ENCODE results near the gene LLGL2. TPM values are rescaled to one million over a fixed set of nuclear protein-coding genes. Genes with fewer than 3 reads are reported as not detected.

LLGL2 gene
- total and polyA plus RNA-seq, 8 donors: 72.3 to 565 (median 174) TPM

DNA sequence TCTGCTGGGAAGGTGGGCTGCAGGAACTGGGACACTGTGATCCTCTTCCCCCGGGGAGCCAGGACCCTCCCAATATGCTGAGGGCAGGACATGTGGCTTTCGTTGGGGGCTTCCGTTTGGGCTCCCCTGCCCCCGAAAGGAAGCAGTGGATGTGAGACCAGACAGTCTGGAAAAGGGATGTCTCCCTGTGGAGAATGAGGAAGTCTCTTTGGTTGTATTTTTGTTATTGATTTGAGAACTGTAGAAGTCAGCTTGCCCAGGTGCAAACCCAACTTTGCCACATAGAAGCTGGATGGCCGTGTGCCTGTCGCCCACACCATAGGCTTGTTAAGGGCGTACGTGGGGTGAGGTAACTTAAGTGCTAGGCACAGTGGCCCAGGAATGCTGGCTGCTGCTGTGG, 18.8 kb downstream of the LLGL2 start:
- TF ChIP-seq POLR2A (IDR thresholded peaks at IDR 0.05) (no peak), POLR2AphosphoS5 (IDR thresholded peaks at IDR 0.05) (no peak)
- TF ChIP-seq, protein P1, sequence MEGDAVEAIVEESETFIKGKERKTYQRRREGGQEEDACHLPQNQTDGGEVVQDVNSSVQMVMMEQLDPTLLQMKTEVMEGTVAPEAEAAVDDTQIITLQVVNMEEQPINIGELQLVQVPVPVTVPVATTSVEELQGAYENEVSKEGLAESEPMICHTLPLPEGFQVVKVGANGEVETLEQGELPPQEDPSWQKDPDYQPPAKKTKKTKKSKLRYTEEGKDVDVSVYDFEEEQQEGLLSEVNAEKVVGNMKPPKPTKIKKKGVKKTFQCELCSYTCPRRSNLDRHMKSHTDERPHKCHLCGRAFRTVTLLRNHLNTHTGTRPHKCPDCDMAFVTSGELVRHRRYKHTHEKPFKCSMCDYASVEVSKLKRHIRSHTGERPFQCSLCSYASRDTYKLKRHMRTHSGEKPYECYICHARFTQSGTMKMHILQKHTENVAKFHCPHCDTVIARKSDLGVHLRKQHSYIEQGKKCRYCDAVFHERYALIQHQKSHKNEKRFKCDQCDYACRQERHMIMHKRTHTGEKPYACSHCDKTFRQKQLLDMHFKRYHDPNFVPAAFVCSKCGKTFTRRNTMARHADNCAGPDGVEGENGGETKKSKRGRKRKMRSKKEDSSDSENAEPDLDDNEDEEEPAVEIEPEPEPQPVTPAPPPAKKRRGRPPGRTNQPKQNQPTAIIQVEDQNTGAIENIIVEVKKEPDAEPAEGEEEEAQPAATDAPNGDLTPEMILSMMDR (IDR thresholded peaks at IDR 0.05): no peak
- Histone ChIP-seq H3K4me1 (peaks cover 34 to 88% (median 69%) of the 10 kb centered on the region in 4 donors), H3K4me3 (no peak overlapping the region), H3K27me3 (no peaks in the 10 kb centered on the region), H3K9me3 (no peaks in the 10 kb centered on the region), H3K36me3 (peaks cover 0 to 20% (median 3%) of the 10 kb centered on the region in 4 donors), H3K27ac (peak overlapping the region in 4 of 5 donors; percentile 4 to 69 (median 53))
- DNase-seq: no peak
- WGBS, 5 donors: 73 to 84% (median 81%) methylated on average over 7 to 8 of the region's 8 CpGs
- intact Hi-C loops (cut with DNase I; ENCODE audit: low total_unique reads): no loop called here

DNA sequence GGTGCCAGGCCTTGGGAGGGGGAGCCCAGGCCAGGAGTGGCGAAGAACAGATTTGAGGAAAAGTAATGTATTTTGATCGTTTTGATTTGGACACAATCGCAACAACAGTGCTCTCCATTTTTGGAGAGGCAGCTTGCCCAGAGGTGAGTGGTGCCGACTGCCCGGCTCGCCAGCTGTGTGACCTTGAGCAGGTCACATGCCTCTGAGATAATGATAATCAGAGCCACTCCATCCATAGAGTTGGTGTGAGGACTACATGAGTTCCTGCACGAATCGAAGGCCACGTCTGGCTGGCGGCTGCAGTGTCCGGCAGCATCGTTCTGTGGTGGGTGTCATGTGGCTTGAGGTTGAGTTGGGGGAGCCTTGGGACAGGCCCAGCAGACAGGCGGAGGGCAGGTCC, 20.7 kb downstream of the LLGL2 start:
- Histone ChIP-seq H3K27me3 (no peaks in the 10 kb centered on the region), H3K27ac (peak overlapping the region in 2 of 5 donors; percentile 50 to 53), H3K4me1 (peaks cover 35 to 75% (median 57%) of the 10 kb centered on the region in 4 donors), H3K4me3 (no peak overlapping the region), H3K9me3 (no peaks in the 10 kb centered on the region), H3K36me3 (peaks cover 0 to 11% (median 3%) of the 10 kb centered on the region in 4 donors)
- intact Hi-C loops (cut with DNase I; ENCODE audit: low total_unique reads): no loop called here
- no peak for DNase-seq
- TF ChIP-seq, protein P1 (IDR thresholded peaks at IDR 0.05): no peak
- no peak for TF ChIP-seq POLR2A (IDR thresholded peaks at IDR 0.05)
- TF ChIP-seq POLR2AphosphoS5 (IDR thresholded peaks at IDR 0.05): no peak
- no peak for TF ChIP-seq EP300 (IDR thresholded peaks at IDR 0.05)
- WGBS, 5 donors: 55 to 82% (median 59%) methylated on average over 10 to 13 of the region's 13 CpGs

DNA sequence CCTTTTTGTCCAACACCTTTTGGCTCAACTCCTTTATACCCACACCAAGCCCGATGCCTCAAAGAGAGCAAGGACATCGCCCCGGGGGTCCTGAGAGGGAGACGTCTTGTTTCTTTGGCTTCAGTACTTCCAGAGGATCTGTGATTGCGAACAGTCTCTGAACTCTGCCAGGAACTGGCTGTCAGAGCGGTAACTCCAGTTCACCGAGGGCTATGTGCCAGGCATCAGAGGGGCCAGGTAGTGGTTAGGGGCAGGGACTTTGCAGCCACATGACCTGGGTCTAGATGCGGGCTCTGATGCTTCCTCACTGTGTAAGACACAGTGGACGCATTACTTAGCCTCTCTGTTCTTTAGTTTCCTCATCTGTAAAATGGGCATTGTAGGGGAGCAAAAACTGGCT, 21.6 kb downstream of the LLGL2 start:
- intact Hi-C loops (cut with DNase I; ENCODE audit: low total_unique reads): no loop called here

DNA sequence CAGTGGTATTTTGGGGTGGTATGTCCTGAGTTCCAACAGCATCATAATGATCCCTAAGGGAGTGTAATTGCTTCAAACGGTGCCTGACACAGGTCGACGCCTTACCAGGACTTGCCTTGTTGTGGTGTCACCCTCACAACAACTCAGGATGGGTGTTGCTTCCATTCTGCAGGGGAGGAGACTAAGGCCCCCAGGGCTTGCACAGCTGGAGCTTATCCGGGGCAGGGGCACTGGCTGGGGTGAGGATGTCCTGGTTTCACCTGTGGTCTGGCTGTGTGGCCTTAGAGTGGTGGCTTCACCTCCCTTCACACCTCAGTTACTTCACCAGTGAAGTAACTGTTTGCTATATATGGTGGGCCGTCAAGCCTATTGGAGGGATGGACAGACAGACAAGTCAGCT, 23.3 kb downstream of the LLGL2 start:
- WGBS, 5 donors: 50 to 64% (median 56%) methylated on average over 4 to 5 of the region's 5 CpGs
- no peaks in the 10 kb centered on the region for H3K9me3 ChIP-seq
- H3K27me3 ChIP-seq: no peaks in the 10 kb centered on the region
- peaks cover 0 to 7% (median 2%) of the 10 kb centered on the region in 4 donors for H3K36me3 ChIP-seq
- no peak for DNase-seq
- H3K27ac ChIP-seq: peak overlapping the region; percentile 90 to 98 (median 94)
- no peak for TF ChIP-seq POLR2A (IDR thresholded peaks at IDR 0.05)
- no peak for TF ChIP-seq POLR2AphosphoS5 (IDR thresholded peaks at IDR 0.05)
- TF ChIP-seq, protein P1 (IDR thresholded peaks at IDR 0.05): no peak
- TF ChIP-seq EP300 (IDR thresholded peaks at IDR 0.05): no peak
- intact Hi-C loops (cut with DNase I; ENCODE audit: low total_unique reads): no loop called here
- no peak overlapping the region for H3K4me3 ChIP-seq
- H3K4me1 ChIP-seq: peaks cover 25 to 77% (median 49%) of the 10 kb centered on the region in 4 donors

More for the DNA sequence above, 21.6 kb downstream of the LLGL2 start:
- Histone ChIP-seq H3K9me3 (no peaks in the 10 kb centered on the region), H3K4me1 (peaks cover 30 to 77% (median 53%) of the 10 kb centered on the region in 4 donors), H3K27me3 (no peaks in the 10 kb centered on the region), H3K4me3 (no peak overlapping the region), H3K27ac (peak overlapping the region; percentile 33 to 96 (median 90)), H3K36me3 (peaks cover 0 to 11% (median 3%) of the 10 kb centered on the region in 4 donors)
- 43 to 62% (median 50%) methylated on average over 9 of the region's 9 CpGs for WGBS, 5 donors
- TF ChIP-seq POLR2A (IDR thresholded peaks at IDR 0.05) (no peak), EP300 (IDR thresholded peaks at IDR 0.05) (no peak), POLR2AphosphoS5 (IDR thresholded peaks at IDR 0.05) (no peak)
- TF ChIP-seq, protein P1 (IDR thresholded peaks at IDR 0.05): no peak
- peak in 1 of 2 donors; percentile 70 for DNase-seq

Measured in stomach (tissue), 9 donors.